GM19238 (cell line): Measurements from ENCODE around the gene PGM1.

ENCODE experiments used
- DNase-seq: peaks from one replicate; pipeline ENCODE4 v3.0.0; 2011; ENCODE audit warnings: low spot score; ENCODE audit not compliant: insufficient read length

PGM1 gene

DNA sequence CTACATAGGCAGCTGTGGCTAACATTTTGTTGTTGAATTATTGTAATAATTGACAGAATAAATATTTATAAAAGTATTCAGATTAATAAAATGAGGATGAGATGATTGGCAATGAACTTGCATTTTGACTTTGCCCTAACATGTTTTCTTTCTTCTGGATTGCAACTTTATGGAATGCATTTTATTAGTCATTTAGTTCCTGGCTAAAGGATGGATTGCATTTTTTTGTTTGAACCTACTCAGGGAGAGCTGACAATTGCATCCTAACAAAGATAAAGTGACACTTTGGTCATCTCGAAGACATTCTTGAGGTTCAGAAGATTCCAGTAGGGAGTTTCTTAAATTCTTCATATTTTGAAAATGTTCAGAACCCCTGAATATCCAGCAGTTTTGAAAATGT, 37.5 kb downstream of the PGM1 start:
- no peak for DNase-seq

DNA sequence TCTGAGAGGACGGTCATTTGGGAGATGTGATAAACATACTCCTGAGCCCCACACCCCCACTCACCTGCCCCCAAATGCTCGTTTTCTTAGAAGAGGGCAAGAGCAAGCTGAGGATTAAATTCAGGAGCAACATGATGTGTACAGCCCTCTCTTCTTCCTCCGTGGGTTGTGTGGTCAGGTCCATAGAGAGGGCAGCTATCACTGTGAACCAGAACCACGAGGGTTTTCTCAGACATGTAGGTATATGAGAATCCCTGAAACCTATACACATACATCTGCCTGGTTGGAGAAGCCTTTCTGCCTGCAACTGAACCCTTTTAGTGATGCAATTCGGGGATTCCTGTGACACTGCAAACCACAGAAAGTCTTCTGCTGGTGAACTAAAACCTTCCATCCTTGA, 38.9 kb downstream of the PGM1 start:
- no peak for DNase-seq

DNA sequence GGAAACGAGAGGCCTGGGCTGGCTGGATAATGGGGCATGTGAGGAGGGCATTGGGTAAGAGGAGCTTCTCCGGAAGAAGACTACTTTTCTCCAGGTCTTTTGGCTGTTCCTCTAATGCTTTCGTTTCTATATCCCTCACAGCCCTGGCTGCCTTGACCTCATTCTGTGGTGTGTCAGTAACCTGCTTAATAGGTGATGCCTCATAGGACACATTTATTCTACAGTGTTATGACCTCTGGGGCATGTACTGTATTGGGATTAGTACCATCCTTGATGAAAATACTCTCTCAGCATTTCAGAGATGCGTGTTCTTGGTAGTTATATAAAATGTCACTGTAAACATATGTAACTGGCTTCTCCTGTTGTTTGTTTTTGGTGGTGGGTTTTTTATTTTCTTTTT, 40.1 kb downstream of the PGM1 start:
- no peak for DNase-seq

DNA sequence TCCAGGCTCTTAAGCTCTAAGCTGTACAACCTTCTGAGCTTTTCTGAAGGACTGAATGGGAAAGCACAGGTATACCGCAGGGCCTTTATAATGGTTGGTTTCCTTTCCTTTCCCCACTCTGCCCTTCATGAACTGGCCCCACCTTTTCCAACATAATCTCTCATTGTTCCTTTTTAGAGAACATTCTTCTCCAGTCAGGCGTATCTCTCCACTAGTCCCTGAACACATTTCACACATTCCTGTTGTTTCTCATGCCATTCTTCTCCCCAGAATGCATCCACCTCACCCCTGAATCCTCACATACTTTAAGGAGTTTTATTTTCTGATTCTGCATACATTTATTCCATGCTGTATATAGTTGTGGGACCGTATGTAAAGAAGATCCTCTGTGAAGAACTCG, 41.3 kb downstream of the PGM1 start:
- no peak for DNase-seq

DNA sequence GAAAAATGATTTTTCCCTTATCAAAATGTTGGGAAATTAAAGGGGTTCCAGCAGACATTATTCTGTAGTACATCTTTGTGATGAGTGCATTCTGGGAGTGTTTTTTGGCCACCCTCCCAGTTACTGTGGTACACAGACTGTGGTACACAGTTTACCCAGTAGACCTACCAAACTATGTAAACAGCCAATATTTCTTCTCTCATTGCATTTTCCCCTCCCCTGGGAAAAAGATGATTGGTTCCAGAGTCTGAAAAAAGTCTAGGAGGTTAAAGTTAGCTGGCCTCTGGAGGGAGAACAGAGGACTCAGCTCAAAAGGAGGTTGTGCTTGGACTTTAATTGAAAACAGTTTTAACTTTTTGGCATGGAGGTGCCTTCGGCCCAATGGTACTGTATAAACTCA, 42.5 kb downstream of the PGM1 start:
- no peak for DNase-seq

DNA sequence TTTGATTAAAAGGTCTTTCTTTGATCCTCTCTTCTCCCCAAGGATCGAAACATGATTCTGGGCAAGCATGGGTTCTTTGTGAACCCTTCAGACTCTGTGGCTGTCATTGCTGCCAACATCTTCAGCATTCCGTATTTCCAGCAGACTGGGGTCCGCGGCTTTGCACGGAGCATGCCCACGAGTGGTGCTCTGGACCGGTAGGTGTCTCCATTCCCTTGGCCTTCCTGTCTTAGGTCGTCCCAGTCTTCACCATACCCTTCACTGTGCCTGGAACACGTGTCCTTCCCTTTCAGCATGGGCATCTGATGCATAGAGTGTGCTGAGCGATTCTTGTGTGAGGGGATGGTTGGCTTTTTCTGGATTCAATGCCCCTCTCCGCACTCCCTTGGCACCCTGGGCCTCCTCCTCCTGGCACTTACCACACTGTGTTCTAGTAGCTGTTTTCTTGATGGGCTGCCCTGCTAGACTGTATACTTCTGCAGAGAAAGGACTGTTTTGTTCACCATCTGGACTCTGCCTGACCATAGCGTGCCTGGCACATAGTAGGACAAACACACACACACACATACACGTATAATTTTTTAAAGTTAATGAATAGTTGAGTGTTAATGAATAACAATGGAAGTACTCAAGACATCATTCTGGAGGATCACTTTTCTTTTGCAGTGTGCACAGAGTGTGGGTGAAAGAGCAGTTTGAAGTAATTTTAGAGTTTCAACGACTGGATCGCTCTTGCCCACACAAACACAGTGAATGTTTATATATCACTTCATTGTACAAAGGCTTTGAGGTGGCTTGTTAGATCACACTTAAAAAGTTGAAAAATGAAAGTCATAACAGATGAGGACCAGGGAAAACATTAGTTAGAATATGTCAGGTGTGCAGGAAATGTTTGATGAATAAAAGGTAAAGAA, 43.2 kb downstream of the PGM1 start:
- no peak for DNase-seq

DNA sequence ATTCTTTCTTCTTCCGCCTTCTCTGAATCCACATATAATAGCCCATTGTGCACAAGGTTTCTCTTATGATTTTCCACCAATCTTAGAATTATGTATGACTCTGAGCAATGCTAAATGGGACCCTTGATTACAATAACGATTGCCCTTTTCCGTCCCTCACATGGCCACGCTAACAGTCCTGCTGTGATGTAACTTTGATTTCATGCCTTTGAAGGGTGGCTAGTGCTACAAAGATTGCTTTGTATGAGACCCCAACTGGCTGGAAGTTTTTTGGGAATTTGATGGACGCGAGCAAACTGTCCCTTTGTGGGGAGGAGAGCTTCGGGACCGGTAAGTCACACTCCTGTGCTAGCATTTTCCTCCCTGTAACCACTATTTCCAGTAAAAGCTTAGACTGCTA, 45.3 kb downstream of the PGM1 start:
- DNase-seq, result no peak

DNA sequence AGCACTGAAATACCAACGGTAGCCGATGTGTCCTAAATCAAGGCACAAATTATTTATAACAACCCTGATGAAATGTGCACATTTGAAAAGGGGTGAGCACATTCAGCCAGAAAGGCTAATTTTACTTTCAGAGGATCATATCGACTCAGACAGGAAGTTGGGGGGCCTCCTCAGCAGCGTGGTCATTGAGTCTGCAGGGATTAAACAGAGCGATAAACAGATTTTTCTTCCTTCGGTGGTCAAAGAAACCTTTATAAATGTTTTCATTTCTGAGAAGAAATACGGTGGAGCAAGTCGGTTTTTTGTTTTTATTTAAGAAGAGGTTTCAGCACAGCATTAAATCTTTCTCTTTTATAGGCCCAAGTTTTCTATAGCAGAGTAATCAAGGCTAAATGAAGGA, 45.7 kb downstream of the PGM1 start:
- DNase-seq, result no peak

DNA sequence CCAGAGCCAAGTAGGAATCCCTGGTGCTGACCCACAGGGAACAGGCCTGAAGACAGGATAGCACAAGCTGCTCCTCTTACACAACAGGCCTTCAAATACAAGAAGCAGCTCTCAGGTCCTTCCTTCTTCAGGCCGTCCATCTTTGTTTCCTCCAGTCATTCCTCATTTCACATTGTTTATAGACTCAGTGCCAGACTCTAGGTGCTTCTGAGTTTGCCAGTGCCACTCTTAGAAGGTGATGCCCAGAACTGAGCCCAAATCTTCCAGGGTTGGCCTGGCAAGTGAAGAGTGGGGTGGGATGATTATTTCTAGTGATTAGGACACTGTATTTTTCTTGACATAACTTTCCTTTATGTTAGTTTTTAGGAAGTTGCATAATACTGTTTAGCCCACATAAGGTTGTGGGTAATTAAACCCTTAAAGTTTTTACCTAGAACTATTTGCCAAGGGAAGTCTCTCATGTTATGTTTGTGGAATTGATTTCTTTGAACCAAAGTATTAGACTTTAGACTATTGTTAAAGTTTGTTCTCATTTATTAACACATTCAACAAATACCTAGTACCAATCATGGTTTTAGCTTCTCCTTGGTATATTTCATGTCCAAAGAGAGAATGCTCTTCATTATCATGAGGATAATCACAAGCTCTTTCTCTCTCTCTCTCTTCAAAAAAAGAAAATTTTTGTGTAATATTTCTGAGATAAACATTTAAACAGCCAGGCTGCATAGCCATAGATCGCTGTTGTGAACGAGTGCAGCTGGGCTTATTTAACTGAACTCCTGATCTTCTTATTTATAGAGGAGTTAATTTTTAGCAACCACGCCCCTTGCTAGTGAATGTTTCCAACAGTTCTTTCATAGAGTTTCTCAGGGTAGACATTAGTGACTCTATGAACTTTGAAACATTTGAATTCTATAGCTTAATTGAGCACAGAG, 47.7 kb downstream of the PGM1 start:
- DNase-seq, result no peak

DNA sequence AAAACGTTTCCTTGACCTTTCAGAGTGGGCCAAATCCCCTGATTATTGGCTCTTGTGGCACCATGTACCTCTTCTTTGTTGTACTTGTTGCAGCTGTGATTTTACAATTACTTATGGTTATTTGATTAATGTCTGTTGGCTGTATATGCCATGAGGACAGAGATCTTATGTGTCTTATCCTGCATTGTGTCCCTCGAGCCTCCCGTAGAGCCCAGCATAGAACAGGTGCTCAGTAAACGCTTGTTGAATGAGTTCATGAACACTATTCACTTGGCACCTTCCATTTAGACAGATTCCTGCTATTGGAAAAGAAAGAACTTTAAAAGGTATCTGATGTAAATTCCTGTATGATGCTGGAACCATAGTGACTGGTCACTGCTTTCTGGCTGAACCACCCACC, 48.4 kb downstream of the PGM1 start:
- DNase-seq, result no peak

DNA sequence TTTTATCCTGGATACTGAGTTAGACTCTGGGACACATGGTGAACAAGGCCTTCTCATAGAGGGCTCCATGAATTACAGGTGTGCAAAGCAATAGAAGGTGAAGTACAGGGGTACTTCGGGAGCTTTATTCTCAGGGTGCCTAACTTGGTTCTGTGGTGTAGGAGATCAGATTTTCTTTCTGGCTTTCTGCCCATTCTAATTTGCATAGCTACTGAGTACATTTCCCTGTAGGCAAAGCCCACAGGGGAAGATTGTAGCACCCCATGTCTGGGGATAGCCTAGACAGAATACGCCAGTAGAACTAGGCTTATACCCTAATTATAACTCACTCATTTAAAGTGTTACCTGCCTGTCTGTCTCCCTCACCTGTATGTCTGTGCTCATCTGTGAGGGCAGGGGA, 49.7 kb downstream of the PGM1 start:
- no peak for DNase-seq

DNA sequence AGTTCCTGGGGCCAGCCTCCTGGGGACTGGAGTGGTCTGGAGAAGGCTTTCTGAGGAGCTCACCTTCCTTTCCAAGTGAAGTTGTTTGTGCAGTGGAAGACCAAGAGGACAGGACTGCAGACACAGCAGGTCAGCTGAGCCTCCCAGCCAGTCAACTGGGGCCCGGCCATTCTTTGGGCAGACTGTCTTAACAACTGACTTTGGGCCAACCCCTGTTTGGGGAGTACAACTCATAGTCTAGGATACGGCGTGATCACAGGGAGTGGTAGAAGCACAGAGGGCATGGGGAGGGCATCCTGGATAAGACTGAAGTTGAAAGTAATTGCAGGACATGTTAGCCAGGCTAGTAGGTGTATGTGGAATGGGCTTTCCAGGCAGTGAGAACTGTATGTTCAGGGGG, 50.3 kb downstream of the PGM1 start:
- no peak for DNase-seq

DNA sequence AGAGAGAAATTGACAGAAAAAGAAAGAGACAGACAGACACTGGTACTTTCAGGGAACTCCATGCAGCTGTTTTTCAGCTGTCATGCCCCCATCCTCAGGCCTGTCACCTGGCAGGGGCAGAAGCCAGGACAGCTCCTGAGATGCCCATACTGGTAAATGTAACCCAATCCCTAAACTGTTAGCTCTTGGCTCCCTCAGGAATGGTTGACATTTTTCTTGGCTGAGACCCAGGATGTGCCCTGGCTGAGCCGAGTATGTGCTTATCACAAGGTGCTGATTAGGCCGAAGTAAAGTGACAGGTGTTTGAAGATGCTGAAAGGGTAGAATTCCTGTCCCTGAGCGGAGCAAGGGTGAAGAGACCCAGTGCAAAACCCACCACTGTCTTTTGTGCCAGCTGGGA, 50.7 kb downstream of the PGM1 start:
- no peak for DNase-seq

DNA sequence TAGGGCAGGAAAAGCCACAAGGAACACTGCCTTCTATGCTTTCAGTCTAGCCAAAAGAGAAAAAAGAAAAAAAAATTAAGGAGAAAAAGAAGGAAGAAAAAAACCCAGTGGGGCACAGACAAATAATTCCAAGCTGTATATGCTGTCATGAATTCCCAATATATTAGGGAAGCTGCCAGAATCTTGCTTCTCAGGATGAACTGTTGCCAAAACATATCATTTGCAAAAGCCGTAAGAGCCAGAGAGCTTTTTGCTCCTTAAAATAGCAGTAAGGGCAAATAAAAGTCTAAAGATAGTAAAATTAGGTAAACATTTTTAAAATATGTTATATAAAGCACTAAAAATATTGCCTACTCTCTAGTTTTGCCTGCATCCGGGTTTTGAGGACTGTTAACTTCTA, 52.1 kb downstream of the PGM1 start:
- DNase-seq, result no peak

DNA sequence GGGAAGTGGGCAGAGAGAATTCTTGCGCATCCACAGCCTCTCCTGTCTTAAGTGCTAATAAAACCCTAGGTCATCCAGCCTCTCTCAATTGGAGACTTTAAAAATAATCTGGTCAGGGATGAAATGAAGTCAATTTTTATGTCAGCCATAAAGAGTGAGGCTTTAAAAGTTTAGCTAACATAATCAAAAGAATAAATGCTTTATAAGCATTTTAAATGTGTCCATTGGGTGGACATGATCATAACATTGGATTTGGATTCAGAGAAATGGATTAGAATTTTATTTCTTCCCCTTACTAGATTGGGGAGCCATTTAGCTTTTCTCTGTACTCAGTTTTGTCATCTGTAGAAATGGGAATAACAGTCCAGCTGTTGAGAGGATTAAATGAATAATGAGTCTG, 55.5 kb downstream of the PGM1 start:
- DNase-seq, result no peak

DNA sequence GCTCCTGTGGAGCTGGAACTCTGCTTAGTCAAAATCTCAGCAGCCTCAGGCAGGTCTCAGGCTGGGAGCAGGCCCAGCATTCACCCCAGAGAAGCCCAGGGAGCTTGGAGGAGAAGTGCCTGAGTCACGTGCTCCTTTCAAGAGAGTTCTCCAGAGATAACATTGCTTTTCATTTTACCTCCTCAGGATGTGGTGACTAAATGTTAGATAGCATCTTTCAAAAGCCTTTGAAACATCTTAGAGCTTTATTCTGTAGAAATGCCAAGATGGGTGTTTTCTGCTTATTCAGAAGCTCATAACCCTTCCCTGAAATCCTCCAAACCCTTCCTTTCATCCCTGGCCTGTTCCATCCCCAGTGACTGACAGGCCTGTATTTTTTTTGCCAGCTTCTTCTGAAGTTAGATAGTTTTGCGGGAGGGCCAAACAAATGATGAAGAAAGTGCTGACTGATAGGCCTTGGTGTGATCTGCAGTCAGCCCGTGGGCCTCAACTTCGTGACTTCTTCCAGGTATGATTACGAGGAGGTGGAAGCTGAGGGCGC, 58.0 kb downstream of the PGM1 start:
- no peak for DNase-seq

DNA sequence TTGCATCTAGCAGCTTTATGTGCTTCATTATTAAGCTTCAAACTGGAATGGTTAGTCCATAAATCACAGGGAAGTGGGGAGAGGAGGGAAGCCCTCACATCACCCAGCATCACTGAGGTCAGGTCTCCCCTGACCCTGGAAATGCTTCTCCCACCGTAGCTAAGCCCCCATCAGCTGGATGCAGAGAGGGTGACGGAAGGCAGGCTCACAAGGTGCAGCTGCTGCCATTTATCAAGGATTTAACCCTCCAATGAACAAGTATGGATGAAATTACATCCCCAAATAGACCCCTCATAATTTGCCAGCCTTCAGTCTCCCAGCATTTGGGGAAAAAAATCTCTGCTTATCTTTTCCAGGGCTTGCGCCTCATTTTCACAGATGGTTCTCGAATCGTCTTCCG, 60.8 kb downstream of the PGM1 start:
- no peak for DNase-seq

DNA sequence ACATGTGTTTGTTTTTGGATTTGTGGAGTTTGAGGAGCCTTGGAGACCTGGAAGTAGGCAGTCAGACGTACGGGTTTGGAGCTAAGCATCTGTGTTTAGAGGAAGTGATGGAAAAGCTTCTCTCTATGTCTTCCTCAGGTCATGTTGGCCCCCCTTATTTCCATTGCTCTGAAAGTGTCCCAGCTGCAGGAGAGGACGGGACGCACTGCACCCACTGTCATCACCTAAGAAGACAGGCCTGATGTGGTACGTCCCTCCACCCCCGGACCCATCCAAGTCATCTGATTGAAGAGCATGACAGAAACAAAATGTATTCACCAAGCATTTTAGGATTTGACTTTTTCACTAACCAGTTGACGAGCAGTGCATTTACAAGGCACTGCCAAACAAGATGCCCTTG, 66.2 kb downstream of the PGM1 start:
- DNase-seq, result no peak

DNA sequence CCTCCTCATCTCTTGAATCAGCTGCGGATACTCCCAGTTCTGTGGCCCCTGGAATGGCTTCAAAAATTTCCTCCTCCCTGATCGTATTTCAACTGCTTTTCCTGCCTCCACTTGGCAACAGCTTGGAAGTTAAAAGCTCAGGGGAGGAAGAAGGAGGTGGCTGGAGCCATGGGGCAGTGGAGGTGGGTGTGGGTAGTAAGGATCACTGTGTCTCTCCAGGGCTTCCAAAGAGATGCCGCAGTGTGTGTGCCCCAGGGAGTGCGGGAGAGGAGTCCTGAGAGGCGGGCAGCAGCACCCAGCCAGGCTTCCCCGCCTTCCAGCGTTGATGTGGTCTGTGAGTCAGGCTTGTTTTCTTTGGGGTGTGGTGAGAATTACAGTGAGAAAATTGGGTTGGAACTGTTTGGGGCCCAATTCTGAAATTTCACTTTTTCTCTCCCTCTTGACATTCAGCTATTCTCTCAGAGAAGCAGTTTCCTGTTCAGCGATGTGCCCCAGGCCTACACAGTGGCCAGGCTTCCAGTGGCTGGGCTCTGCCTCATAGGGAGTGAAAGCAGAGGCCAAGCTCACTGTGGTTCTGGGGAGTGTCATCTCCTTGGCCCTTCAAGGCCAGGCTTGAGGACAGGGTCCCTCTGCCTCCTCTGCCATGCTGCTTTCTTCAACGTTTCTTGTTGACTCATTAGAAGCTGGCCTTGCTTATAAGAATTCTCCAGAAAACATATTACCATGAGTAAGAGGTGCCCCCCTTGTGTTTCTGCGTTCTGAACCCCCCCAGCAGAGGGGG, 69.0 kb downstream of the PGM1 start:
- DNase-seq, result no peak

DNA sequence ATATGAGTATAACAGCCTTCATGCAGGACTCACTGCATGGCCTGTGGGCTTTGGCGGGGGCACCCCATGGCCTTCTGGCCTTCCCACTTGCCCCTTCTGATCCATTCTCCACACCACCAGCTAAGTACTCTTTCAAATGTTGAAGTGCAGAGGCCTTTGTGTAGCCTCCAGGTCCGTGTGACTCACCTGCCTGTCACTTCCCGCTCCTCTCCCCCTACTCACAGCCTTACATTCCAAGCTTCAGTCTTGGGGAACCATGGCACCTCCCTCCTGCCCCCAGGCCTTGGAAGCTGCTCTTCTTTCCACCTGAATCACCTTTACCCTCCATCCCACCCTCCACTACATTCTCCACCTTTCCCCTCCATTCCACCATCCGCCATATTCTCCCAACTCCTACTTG, 69.6 kb downstream of the PGM1 start:
- DNase-seq, result no peak

DNA sequence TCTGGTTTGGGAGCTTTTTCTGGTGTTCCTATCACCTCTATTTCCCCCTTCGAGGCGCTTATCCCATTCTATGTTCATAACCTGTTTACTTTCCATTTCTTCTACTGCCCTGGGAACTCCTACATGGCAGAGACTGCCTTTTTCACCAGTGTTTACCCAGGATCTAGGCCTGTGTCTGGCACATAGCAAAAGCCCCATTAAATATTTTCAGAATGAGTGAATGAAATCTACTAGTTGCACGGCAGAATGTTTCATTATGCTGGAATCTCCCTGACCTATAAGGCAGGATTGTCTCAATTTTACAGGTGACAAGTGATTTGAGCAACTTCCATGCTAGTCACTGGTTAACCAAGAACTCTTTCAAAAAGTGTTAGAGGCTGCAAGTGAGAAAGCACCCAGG, 70.1 kb downstream of the PGM1 start:
- no peak for DNase-seq
